ENCODE measurements around the gene ACSL1.

- TF ChIP-seq CTCF (conservative IDR thresholded peaks at IDR 0.05; ENCODE audit: low read length): no peak
- no peak for TF ChIP-seq EZH2phosphoT487 (IDR thresholded peaks at IDR 0.05; ENCODE audit: borderline replicate concordance)
These were observed 42.9 kb downstream of the ACSL1 start for GRCh38 chr4:184782731-184783373.

Data from Loucy (cell line).